ENCODE data around the gene KXD1.

KXD1 gene

DNA sequence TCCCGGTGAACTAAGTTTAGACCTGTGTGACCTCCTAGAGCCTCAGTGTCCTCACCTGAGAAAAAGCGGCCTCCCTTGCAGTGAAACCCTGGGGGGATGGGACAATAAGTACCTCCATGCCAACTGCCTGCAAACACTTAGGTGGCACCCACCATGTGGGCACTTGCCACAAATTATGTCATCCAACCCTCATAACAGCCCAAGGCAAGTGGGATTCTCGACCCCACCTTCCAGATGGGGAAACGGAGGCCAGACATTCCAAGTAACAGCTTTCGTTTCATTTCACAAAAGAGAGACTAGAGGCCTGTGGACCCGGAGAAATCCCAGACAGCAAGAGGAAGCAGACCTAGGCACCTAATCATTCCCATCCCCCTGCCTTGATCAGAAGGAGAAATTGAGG lies 37.8 kb downstream of the KXD1 start:
- Histone ChIP-seq H3K27me3 (ENCODE audit: low read length) (no peaks in the 10 kb centered on the region), H3K36me3 (ENCODE audit: low read length) (no peaks in the 10 kb centered on the region), H2AFZ (ENCODE audit: low read depth, low read length, severe bottlenecking) (no peak overlapping the region), H3K4me2 (ENCODE audit: low read depth, low read length, poor library complexity, severe bottlenecking) (no peak overlapping the region), H3F3A (ENCODE audit: insufficient read depth) (peaks cover 2% of the 10 kb centered on the region), H3K79me2 (ENCODE audit: insufficient read depth, low read length) (no peaks in the 10 kb centered on the region), H3K9ac (ENCODE audit: low read length) (no peak overlapping the region), H4K20me1 (ENCODE audit: low read depth, low read length) (no peaks in the 10 kb centered on the region), H3K9me3 (ENCODE audit: insufficient read depth, low read length) (no peaks in the 10 kb centered on the region), H3K4me3 (ENCODE audit: insufficient read depth, low read length, poor library complexity, severe bottlenecking) (no peak overlapping the region), H3K27ac (ENCODE audit: low read depth, low read length) (no peak overlapping the region), H3K9me2 (replicated peaks; ENCODE audit: insufficient read depth, low read length) (no peaks in the 10 kb centered on the region)
- TF ChIP-seq, protein P1, sequence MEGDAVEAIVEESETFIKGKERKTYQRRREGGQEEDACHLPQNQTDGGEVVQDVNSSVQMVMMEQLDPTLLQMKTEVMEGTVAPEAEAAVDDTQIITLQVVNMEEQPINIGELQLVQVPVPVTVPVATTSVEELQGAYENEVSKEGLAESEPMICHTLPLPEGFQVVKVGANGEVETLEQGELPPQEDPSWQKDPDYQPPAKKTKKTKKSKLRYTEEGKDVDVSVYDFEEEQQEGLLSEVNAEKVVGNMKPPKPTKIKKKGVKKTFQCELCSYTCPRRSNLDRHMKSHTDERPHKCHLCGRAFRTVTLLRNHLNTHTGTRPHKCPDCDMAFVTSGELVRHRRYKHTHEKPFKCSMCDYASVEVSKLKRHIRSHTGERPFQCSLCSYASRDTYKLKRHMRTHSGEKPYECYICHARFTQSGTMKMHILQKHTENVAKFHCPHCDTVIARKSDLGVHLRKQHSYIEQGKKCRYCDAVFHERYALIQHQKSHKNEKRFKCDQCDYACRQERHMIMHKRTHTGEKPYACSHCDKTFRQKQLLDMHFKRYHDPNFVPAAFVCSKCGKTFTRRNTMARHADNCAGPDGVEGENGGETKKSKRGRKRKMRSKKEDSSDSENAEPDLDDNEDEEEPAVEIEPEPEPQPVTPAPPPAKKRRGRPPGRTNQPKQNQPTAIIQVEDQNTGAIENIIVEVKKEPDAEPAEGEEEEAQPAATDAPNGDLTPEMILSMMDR (IDR thresholded peaks at IDR 0.05; ENCODE audit: insufficient read depth, low read length, poor library complexity, severe bottlenecking) = no peak
- no peak for TF ChIP-seq EZH2phosphoT487 (conservative IDR thresholded peaks at IDR 0.05; ENCODE audit: low read length)

DNA sequence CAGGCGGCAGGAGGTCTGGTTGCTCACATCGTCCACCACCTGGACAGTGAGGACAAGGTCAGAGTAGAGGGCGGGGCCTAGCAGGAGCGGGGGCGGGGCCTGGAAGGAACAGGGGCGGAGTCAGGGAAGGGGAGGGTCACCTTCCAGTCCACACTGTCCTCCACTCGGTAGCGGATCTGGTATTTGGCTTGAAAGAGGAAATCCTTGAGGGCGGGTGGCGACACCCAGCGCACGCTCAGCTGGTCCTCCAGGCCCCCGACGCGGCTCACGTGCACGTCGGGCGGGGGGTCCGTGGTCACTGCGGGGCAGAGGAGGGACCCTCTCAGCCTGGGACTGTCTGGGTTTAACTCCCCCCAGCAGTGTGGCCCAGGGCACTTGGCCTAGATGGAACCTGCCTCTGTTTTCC lies 39.1 kb downstream of the KXD1 start:
- Histone ChIP-seq H3K79me2 (ENCODE audit: insufficient read depth, low read length) (no peaks in the 10 kb centered on the region), H3K4me2 (ENCODE audit: low read depth, low read length, poor library complexity, severe bottlenecking) (no peak overlapping the region), H3K4me3 (ENCODE audit: insufficient read depth, low read length, poor library complexity, severe bottlenecking) (no peak overlapping the region), H3K9ac (ENCODE audit: low read length) (no peak overlapping the region), H3K9me3 (ENCODE audit: insufficient read depth, low read length) (no peaks in the 10 kb centered on the region), H3K9me2 (replicated peaks; ENCODE audit: insufficient read depth, low read length) (no peaks in the 10 kb centered on the region), H2AFZ (ENCODE audit: low read depth, low read length, severe bottlenecking) (no peak overlapping the region), H3K36me3 (ENCODE audit: low read length) (no peaks in the 10 kb centered on the region), H3K27me3 (ENCODE audit: low read length) (no peaks in the 10 kb centered on the region), H3F3A (ENCODE audit: insufficient read depth) (no peaks in the 10 kb centered on the region), H4K20me1 (ENCODE audit: low read depth, low read length) (no peaks in the 10 kb centered on the region), H3K27ac (ENCODE audit: low read depth, low read length) (no peak overlapping the region)
- TF ChIP-seq, protein P1 (IDR thresholded peaks at IDR 0.05; ENCODE audit: insufficient read depth, low read length, poor library complexity, severe bottlenecking) = no peak
- no peak for TF ChIP-seq EZH2phosphoT487 (conservative IDR thresholded peaks at IDR 0.05; ENCODE audit: low read length)

DNA sequence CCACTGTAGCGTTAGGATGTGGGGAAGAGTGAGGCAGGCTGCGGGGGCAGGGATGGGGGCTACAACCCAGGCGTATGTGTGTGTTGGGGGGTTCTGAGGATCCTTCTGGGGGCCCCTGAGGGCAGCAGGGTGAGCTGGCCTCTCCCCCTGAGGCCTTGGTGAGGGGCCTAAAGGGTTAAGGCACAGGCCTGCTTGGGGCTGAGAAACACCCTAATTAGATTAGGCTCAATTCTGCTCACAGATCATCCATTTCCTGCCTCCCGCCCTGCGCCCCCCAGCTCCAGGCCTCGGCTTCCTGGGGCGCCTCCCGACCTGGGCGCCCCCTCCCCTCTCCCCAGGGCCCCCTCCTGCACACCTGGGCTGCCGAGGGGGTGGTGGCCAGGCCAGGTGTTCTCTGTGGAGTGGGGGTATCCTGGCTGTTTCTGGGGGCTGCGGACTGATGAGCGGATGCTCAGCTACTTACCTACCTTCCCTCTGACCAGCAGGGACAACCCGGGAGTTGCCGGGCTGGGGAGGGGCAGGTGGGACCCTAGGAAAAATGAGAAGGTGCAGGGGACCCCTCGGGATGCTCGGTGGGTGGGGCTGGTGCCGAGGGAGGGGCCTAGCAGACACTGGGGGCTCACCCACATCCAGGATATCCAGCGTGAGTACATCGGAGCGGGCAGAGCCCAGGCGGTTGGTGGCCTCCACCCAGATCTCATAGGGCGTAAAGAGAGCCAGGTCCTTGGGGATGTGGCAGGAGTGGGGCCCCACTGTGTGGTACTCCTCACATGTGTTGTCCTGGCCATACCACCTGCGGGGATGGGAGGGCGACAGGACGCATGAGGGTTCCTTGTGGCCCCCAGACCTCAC lies 40.4 kb downstream of the KXD1 start:
- no peaks in the 10 kb centered on the region for H3K9me2 ChIP-seq (replicated peaks; ENCODE audit: insufficient read depth, low read length)
- no peak overlapping the region for H3K9ac ChIP-seq (ENCODE audit: low read length)
- H3K27ac ChIP-seq (ENCODE audit: low read depth, low read length) = no peak overlapping the region
- H3K4me2 ChIP-seq (ENCODE audit: low read depth, low read length, poor library complexity, severe bottlenecking) = no peak overlapping the region
- H4K20me1 ChIP-seq (ENCODE audit: low read depth, low read length) = no peaks in the 10 kb centered on the region
- no peaks in the 10 kb centered on the region for H3K9me3 ChIP-seq (ENCODE audit: insufficient read depth, low read length)
- no peaks in the 10 kb centered on the region for H3F3A ChIP-seq (ENCODE audit: insufficient read depth)
- TF ChIP-seq, protein P1 (IDR thresholded peaks at IDR 0.05; ENCODE audit: insufficient read depth, low read length, poor library complexity, severe bottlenecking) = no peak
- no peak for TF ChIP-seq EZH2phosphoT487 (conservative IDR thresholded peaks at IDR 0.05; ENCODE audit: low read length)
- H3K27me3 ChIP-seq (ENCODE audit: low read length) = no peaks in the 10 kb centered on the region
- no peak overlapping the region for H3K4me3 ChIP-seq (ENCODE audit: insufficient read depth, low read length, poor library complexity, severe bottlenecking)
- H3K79me2 ChIP-seq (ENCODE audit: insufficient read depth, low read length) = no peaks in the 10 kb centered on the region
- H2AFZ ChIP-seq (ENCODE audit: low read depth, low read length, severe bottlenecking) = no peak overlapping the region
- no peaks in the 10 kb centered on the region for H3K36me3 ChIP-seq (ENCODE audit: low read length)

All from SU-DHL-6 (cell line).